ENCODE measurements around the gene CHCHD6.

Gene CHCHD6

DNA sequence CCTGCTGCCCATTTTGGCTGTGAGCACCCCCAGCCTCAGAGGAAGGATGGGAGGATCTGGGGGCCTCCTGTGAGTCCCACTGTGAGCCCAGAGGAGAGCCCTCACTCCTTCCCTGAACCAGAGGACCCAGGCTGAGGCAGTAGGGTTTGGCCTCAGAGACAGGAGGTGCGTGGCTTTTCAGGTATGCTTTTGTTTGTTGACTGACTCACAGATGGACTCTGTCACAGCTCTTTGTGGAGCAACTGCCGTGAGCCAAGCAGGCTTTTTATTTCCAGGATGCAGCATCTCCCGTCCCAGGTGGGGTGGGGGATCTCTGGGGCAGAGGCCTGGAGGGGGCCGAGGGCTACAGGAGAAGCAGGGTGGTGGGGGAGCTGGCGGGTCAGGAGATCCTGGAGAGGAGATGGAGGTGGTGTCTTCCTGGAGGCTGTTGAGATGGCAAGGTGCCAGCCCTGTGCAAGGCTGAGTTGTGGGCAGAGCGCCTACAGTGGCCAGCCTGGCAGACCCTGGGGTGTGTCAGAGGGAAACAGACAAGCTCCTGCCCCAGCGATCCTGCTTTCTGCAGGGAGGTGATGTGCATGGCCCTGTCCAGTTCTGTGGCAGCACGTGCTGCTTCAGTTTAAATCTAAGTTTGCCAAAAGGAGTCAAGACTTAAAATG is 302.9 kb downstream of the CHCHD6 start:
- Histone ChIP-seq H3K27ac (ENCODE audit: low read depth, low read length) (no peak overlapping the region), H3K4me3 (ENCODE audit: insufficient read depth, low read length, poor library complexity, severe bottlenecking) (no peak overlapping the region), H3K36me3 (ENCODE audit: low read length) (no peaks in the 10 kb centered on the region), H3K79me2 (ENCODE audit: insufficient read depth, low read length) (no peaks in the 10 kb centered on the region), H4K20me1 (ENCODE audit: low read depth, low read length) (no peaks in the 10 kb centered on the region), H3K9ac (ENCODE audit: low read length) (no peak overlapping the region), H3K9me3 (ENCODE audit: insufficient read depth, low read length) (no peaks in the 10 kb centered on the region), H3F3A (ENCODE audit: insufficient read depth) (no peaks in the 10 kb centered on the region), H3K27me3 (ENCODE audit: low read length) (no peaks in the 10 kb centered on the region), H2AFZ (ENCODE audit: low read depth, low read length, severe bottlenecking) (no peak overlapping the region), H3K4me2 (ENCODE audit: low read depth, low read length, poor library complexity, severe bottlenecking) (no peak overlapping the region), H3K9me2 (replicated peaks; ENCODE audit: insufficient read depth, low read length) (no peaks in the 10 kb centered on the region)
- TF ChIP-seq EZH2phosphoT487 (conservative IDR thresholded peaks at IDR 0.05; ENCODE audit: low read length), result no peak
- TF ChIP-seq, protein P1, sequence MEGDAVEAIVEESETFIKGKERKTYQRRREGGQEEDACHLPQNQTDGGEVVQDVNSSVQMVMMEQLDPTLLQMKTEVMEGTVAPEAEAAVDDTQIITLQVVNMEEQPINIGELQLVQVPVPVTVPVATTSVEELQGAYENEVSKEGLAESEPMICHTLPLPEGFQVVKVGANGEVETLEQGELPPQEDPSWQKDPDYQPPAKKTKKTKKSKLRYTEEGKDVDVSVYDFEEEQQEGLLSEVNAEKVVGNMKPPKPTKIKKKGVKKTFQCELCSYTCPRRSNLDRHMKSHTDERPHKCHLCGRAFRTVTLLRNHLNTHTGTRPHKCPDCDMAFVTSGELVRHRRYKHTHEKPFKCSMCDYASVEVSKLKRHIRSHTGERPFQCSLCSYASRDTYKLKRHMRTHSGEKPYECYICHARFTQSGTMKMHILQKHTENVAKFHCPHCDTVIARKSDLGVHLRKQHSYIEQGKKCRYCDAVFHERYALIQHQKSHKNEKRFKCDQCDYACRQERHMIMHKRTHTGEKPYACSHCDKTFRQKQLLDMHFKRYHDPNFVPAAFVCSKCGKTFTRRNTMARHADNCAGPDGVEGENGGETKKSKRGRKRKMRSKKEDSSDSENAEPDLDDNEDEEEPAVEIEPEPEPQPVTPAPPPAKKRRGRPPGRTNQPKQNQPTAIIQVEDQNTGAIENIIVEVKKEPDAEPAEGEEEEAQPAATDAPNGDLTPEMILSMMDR (IDR thresholded peaks at IDR 0.05; ENCODE audit: insufficient read depth, low read length, poor library complexity, severe bottlenecking), result no peak

DNA sequence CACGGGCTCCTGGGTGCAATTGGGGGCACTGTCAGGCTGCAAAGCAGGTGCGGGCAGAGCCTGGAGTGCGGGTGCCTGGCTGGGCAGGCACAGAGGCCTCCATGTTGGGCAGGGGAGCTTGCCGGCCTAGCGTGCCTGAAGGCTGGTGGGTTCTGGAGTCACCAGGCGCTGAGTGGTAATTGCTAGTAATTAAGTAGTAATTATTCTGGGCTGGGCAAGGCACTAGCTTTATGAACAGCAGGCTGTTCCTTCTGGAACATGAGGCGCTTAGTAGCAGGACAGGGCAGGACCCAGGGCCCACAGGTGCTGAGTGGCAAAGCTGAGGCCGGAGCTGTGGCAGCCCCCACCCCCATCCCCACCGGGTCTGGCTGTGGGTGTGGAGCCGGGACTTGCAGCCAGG is 304.2 kb downstream of the CHCHD6 start:
- Histone ChIP-seq H3K9me2 (replicated peaks; ENCODE audit: insufficient read depth, low read length) (no peaks in the 10 kb centered on the region), H3K27me3 (ENCODE audit: low read length) (no peaks in the 10 kb centered on the region), H2AFZ (ENCODE audit: low read depth, low read length, severe bottlenecking) (no peak overlapping the region), H3K9me3 (ENCODE audit: insufficient read depth, low read length) (no peaks in the 10 kb centered on the region), H3K79me2 (ENCODE audit: insufficient read depth, low read length) (no peaks in the 10 kb centered on the region), H4K20me1 (ENCODE audit: low read depth, low read length) (no peaks in the 10 kb centered on the region), H3K9ac (ENCODE audit: low read length) (no peak overlapping the region), H3K36me3 (ENCODE audit: low read length) (no peaks in the 10 kb centered on the region), H3K27ac (ENCODE audit: low read depth, low read length) (no peak overlapping the region), H3K4me3 (ENCODE audit: insufficient read depth, low read length, poor library complexity, severe bottlenecking) (no peak overlapping the region), H3F3A (ENCODE audit: insufficient read depth) (no peaks in the 10 kb centered on the region), H3K4me2 (ENCODE audit: low read depth, low read length, poor library complexity, severe bottlenecking) (no peak overlapping the region)
- TF ChIP-seq, protein P1 (IDR thresholded peaks at IDR 0.05; ENCODE audit: insufficient read depth, low read length, poor library complexity, severe bottlenecking), result no peak
- TF ChIP-seq EZH2phosphoT487 (conservative IDR thresholded peaks at IDR 0.05; ENCODE audit: low read length), result no peak

DNA sequence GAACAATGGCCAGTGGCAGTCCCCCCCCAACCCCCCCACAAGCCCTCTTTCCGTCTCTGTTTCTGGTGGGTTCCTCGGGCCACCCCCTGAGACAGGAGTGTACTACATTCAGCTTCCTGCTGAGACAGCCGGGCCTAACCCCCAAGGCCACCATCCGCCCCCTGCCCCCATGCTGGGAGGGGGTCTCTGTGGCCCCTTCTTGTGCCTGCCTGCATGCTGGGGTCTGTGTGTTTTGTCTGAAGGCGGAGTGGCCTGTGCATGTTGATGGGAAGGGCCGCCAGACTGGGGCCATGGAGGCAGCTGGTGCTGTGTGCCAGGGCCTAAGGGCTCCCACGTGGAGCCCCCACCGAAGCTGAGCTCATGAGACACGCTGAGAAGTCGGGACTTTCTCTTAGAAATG is 305.5 kb downstream of the CHCHD6 start:
- Histone ChIP-seq H3K4me2 (ENCODE audit: low read depth, low read length, poor library complexity, severe bottlenecking) (no peak overlapping the region), H3K27ac (ENCODE audit: low read depth, low read length) (no peak overlapping the region), H3K27me3 (ENCODE audit: low read length) (no peaks in the 10 kb centered on the region), H3F3A (ENCODE audit: insufficient read depth) (no peaks in the 10 kb centered on the region), H2AFZ (ENCODE audit: low read depth, low read length, severe bottlenecking) (no peak overlapping the region), H4K20me1 (ENCODE audit: low read depth, low read length) (no peaks in the 10 kb centered on the region), H3K36me3 (ENCODE audit: low read length) (no peaks in the 10 kb centered on the region), H3K9me3 (ENCODE audit: insufficient read depth, low read length) (no peaks in the 10 kb centered on the region), H3K4me3 (ENCODE audit: insufficient read depth, low read length, poor library complexity, severe bottlenecking) (no peak overlapping the region), H3K79me2 (ENCODE audit: insufficient read depth, low read length) (no peaks in the 10 kb centered on the region), H3K9me2 (replicated peaks; ENCODE audit: insufficient read depth, low read length) (no peaks in the 10 kb centered on the region), H3K9ac (ENCODE audit: low read length) (no peak overlapping the region)
- no peak for TF ChIP-seq EZH2phosphoT487 (conservative IDR thresholded peaks at IDR 0.05; ENCODE audit: low read length)
- TF ChIP-seq, protein P1 (IDR thresholded peaks at IDR 0.05; ENCODE audit: insufficient read depth, low read length, poor library complexity, severe bottlenecking), result no peak
